ENCODE measurements around the gene ZNF511. TPM values are rescaled to one million over a fixed set of nuclear protein-coding genes. Genes with fewer than 3 reads are reported as not detected.
A peak's percentile ranks its signal among the peaks of the same experiment; 100 is the strongest.

Gene ZNF511
- total RNA-seq, 1 donor from 2014 or later: 34.4 TPM

GRCh38 chr10:133326745-133327650 lies 18.3 kb downstream of the ZNF511 start:
- no peak for DNase-seq (ENCODE audit: low spot score)
- intact Hi-C loops (cut with DNase I): no loop called here

- intact Hi-C loops (cut with DNase I): no loop called here
- DNase-seq (ENCODE audit: low spot score): no peak
Measured at GRCh38 chr10:133327651-133328357, 19.1 kb downstream of the ZNF511 start.

DNA sequence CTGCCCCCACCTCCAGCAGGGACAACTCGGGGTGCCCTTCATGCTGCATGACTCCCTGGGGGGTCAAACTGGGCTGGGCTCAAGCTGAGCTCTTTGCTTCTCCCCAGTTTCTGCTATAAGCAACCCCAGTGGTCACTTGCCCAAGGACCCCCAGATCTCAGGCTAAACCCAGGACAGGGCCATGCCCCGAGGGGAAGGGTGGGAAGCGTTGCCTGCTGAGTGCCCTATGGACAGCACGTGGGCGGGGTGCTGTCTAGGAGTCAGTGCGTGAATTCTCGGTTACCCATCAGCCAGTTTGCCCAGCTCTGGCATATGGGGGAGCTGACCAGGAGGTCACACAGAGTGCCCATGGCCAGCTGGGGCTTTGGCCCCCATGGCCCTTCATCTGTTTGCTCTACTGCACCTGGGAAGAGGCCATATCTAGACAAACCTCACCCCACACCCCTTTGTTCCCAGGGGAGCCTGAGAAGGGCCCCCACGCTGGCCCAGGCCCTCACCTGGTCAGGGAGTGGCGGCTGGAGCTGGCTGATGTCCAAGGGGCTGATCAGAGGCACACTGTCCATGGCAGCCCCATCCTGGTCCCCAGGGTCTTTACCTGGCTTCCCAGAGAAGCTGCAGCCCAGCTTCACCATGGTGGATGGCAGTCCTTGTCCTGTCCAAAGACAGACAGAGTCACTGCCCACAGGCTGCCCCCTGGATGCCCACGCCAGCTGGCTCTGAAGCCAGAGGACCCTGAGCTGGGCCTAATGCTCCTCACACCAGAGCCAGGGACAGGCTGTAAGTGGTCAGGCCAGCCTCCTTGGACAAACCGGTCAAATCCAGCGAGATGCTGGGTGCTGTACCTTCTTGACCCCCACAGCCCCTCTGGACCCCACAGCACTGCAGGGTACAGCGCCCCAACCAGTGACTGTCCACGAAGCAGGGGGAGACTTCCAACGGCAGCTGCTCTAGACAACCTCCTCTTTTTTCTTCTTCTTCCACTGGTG lies 19.9 kb downstream of the ZNF511 start:
- intact Hi-C loops (cut with DNase I): no loop called here

GRCh38 chr10:133329491-133330202 lies 20.9 kb downstream of the ZNF511 start:
- intact Hi-C loops (cut with DNase I): no loop called here
- peak; percentile 90 for DNase-seq (ENCODE audit: low spot score)

More for the DNA sequence above, 19.9 kb downstream of the ZNF511 start:
- DNase-seq (ENCODE audit: low spot score): no peak

DNA sequence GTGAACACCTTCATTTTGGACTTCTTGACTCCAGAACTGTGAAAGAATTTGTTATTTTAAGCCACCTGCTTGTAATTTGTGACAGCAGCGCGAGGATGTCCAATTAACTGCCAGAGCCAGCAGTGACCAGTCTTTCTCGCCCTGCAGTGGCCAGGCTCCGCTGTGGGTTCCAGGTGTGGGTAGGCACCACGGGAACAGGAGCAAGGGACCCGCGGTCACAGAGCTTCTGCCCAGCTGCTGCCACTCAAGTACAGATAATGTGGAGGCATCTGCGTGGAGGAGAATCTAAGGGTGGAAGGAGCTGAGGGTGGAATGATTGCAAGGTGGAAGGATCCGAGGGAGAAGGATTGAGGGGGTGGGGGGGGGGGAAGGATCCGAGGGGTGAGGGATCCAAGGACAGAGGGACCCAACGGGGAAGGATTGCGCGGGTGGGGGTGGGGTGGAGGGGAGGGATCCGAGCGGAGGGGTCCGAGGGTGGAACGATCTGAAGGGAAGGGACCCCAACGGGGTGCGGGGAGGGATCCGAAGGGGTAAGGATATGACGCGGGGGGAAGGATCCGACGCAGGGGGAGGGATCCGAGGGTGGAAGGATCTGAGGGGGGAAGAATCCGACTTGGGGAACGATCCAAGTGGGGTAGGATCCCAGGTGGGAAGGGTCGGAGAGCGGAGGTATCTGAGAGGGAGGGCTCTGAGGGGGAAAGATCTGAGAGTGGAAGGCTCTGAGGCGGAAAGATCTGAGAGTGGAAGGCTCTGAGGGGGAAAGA lies 24.4 kb downstream of the ZNF511 start:
- intact Hi-C loops (cut with DNase I): no loop called here
- no peak for DNase-seq (ENCODE audit: low spot score)

- intact Hi-C loops (cut with DNase I): no loop called here
Measured at GRCh38 chr10:133334503-133335245, 26.0 kb downstream of the ZNF511 start.

DNA sequence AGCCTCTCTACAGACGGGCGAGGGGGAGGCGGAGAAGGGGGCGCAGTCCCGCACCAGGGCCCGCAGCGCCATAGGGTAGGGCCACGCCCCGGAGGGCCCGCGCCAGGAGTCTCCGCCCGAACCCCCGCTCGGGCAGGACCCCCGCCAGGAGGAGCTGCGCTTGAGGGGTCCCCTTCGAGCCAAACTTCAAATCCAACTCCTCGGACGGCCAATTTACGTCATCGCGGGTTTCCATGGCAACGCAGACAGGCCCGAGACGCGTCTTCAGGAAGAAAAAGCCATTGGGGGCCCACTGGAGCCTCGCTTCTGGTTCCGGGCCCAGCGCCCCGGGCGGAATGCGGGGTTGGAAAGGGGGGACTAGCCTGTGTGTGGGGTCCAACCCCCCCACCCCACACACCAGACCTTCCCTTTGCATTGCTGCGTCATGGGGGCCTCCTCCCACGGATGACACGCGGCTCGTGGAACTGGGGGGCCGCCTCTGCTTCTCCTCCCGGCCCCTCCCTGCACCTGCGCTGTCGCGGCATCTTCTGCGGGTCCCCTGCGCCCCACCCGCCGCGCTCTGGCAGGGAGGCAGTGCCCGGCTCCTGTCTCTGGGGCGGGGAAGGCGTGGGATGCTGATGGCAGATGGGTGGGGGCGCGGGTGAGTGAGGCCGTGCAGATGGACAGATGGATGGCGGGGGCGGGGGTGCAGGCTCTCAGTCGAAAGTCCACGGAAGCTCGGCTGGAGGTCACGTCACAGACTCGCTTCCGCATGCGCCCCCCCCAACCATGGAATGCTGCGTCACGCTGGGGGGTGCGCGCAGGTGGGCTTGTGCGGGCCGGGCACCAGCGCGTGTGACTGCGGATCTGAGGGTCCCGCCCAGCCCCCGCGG lies 26.8 kb downstream of the ZNF511 start:
- intact Hi-C loops (cut with DNase I): no loop called here
- no peak for DNase-seq (ENCODE audit: low spot score)

More at GRCh38 chr10:133334503-133335245, 26.0 kb downstream of the ZNF511 start:
- DNase-seq (ENCODE audit: low spot score): no peak

- intact Hi-C loops (cut with DNase I): no loop called here
- DNase-seq (ENCODE audit: low spot score): no peak
Measured at GRCh38 chr10:133336118-133336576, 27.4 kb downstream of the ZNF511 start.

- intact Hi-C loops (cut with DNase I): no loop called here
- no peak for DNase-seq (ENCODE audit: low spot score)
Measured at GRCh38 chr10:133336577-133337369, 28.1 kb downstream of the ZNF511 start, which contains the start of gene CALY. CALY (minus strand) TSS chr10:133336896; CDS start chr10:133328989, 7,907 bp downstream.

DNA sequence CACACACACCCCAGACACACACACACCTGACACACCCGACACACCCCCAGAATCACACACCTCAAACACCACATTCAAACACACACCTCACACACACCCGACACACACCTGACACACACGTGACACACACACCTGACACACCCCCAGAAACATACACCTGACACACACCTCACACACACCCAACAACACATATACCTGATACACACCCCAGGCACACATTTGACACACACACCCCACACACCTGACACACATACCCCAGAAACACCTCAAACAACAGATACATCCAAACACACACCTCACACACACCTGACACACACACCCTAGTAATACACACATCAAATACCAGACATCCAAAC lies 28.6 kb downstream of the ZNF511 start:
- no peak for DNase-seq (ENCODE audit: low spot score)

DNA sequence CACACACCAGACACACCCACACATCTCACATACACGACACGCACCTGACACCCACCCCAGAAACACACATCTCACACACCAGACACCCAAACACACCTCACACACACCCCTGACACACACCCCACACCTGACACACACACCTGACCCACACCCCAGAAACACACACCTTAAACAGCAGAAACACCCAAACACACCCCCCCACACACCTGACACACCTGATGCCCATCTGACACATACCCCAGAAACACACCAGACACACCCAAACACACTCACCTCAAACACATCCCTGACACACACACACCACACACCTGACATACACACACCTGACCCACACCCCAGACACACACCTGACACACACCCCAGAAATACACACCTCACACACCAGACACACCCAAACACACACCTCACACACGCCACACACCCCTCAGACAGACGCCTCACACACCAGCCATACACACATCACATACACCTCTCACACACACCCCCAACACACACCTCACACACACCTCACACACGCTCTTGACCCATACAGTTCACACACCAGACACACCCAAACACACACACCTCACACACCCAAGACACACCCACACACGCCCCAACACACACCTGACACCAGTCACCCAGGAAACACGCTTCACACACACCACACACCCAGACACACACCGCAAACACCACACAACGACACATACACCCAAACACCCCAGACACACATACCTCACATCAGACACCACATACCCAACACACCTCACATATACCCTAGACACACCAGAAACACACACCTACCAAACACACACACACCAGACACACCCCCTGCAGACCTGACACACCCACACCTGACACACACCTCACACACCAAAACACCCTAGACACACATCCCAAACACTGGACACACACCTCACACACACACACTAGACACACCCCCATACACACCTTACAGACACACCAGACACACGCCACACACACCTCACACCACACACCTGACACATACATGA lies 29.7 kb downstream of the ZNF511 start:
- intact Hi-C loops (cut with DNase I): no loop called here
- no peak for DNase-seq (ENCODE audit: low spot score)

More for the DNA sequence above, 28.6 kb downstream of the ZNF511 start:
- intact Hi-C loops (cut with DNase I): no loop called here

- intact Hi-C loops (cut with DNase I): no loop called here
- no peak for DNase-seq (ENCODE audit: low spot score)
Measured at GRCh38 chr10:133339708-133340380, 31.1 kb downstream of the ZNF511 start.

GRCh38 chr10:133341983-133342382 lies 33.3 kb downstream of the ZNF511 start:
- DNase-seq (ENCODE audit: low spot score): no peak
- intact Hi-C loops (cut with DNase I): no loop called here

- intact Hi-C loops (cut with DNase I): no loop called here
- no peak for DNase-seq (ENCODE audit: low spot score)
Measured at GRCh38 chr10:133342942-133343341, 34.2 kb downstream of the ZNF511 start.

All from cardiac septum (tissue), 1 donor.